K562 (cell line): ENCODE results near the gene ATP8B4. TPM values are rescaled to one million over a fixed set of nuclear protein-coding genes. Genes with fewer than 3 reads are reported as not detected.

Experiments used
- ATAC-seq: fragments of 200-7000 bp; cut with Tn5 transposase; 3 replicates; pipeline ENCODE4 v1.9.1; 2020; ENCODE audit warnings: moderate library complexity
- BruUV-seq: library from RNA; stranded (reverse); fragments of 400-500 nt; replicated peaks from 2 replicates; lab custom pipeline; 2021; lab: Mats Ljungman, UMichigan
- CTCF ChIA-PET: fragments of 300-600 bp; formaldehyde crosslinking; extraction: SDS; loops from one replicate; lab custom pipeline; 2021; ENCODE audit warnings: low intra/inter-chr PET ratio; lab: Yijun Ruan, JAX
- POLR2A ChIA-PET: fragments of 300-600, 350-650 bp; sonication (Branson Sonifier 250); formaldehyde crosslinking; extraction: SDS; loops from one replicate; lab custom pipeline; 2021; ENCODE audit warnings: antibody characterized with exemption, inconsistent platforms; lab: Yijun Ruan, JAX
- DNase-seq, 4 experiments: peaks; one replicate each; pipeline versions ENCODE4 v3.0.0 to v3.0.0-alpha.2; 2011 to 2018; ENCODE audit warnings: low spot score in 3 of 4, mixed read lengths in 3 of 4; ENCODE audit errors: extremely low read depth in 1 of 4
- FAIRE-seq: peaks from 2 replicates; lab custom pipeline; 2011; peaks lifted over from hg19 to GRCh38; lab: Jason Lieb, UNC
- H2AFZ ChIP-seq: 2 replicates; pipeline ENCODE4 v1.6.0; 2011; ENCODE audit warnings: low read depth, low read length, control low read depth, inconsistent platforms
- H3K27ac ChIP-seq: fragments of 200-600 bp; 3 replicates; pipeline ENCODE4 v1.8.0; 2011; ENCODE audit warnings: low read depth, mild to moderate bottlenecking, control low read depth, inconsistent platforms, low read length, moderate library complexity, mixed read lengths; ENCODE audit errors: extremely low read depth
- H3K27me3 ChIP-seq, 2 experiments: fragments of 300-600 bp in 1 of 2; 2 replicates in 1 of 2; 3 replicates in 1 of 2; pipeline versions ENCODE4 v1.6.0 to v1.8.0; 2011; ENCODE audit warnings: inconsistent platforms in 2 of 2, low read length in 2 of 2, mild to moderate bottlenecking in 1 of 2, mixed read lengths in 1 of 2, moderate library complexity in 1 of 2; ENCODE audit not compliant: control insufficient read depth in 2 of 2, insufficient read depth in 2 of 2
- H3K36me3 ChIP-seq: fragments of 300-600 bp; 3 replicates; pipeline ENCODE4 v1.8.0; 2011; ENCODE audit warnings: mild to moderate bottlenecking, low read length, inconsistent platforms; ENCODE audit not compliant: control insufficient read depth, insufficient read depth
- H3K4me1 ChIP-seq, 2 experiments: fragments of 200-600 bp in 1 of 2; replicated peaks in 1 of 2; 2 replicates in 1 of 2; 3 replicates in 1 of 2; pipeline versions ENCODE4 v1.5.1 to v1.8.0; 2011; ENCODE audit warnings: inconsistent platforms in 2 of 2, low read length in 2 of 2, mild to moderate bottlenecking in 1 of 2, mixed read lengths in 1 of 2, moderate library complexity in 1 of 2; ENCODE audit not compliant: control insufficient read depth in 2 of 2, insufficient read depth in 2 of 2
- H3K4me2 ChIP-seq: 2 replicates; pipeline ENCODE4 v1.6.1; 2011; ENCODE audit warnings: low read length, control low read depth, inconsistent platforms, mixed read lengths; ENCODE audit not compliant: insufficient read depth
- H3K4me3 ChIP-seq: fragments of 200-600 bp; sonication (generic), shearing (Covaris generic); 2 replicates; pipeline ENCODE4 v1.5.1; 2016; ENCODE audit warnings: control low read depth, inconsistent platforms
- H3K79me2 ChIP-seq: fragments of 200-600 bp; 3 replicates; pipeline ENCODE4 v1.8.0; 2011; ENCODE audit warnings: low read length, inconsistent platforms; ENCODE audit not compliant: control insufficient read depth, insufficient read depth
- H3K9ac ChIP-seq, 2 experiments: 2 replicates each; pipeline versions ENCODE4 v1.6.0 to v1.6.1; 2011; ENCODE audit warnings: low read depth in 2 of 2, low read length in 2 of 2, control low read depth in 1 of 2, inconsistent platforms in 1 of 2, mild to moderate bottlenecking in 1 of 2, mixed read lengths in 1 of 2; ENCODE audit not compliant: insufficient read depth in 1 of 2
- H3K9me1 ChIP-seq: one replicate; pipeline ENCODE4 v1.6.0; 2011; ENCODE audit warnings: inconsistent platforms, mild to moderate bottlenecking, low read length, moderate library complexity; ENCODE audit not compliant: control insufficient read depth, insufficient read depth
- H3K9me3 ChIP-seq: replicated peaks from 2 replicates; pipeline ENCODE4 v1.5.1; 2011; ENCODE audit warnings: low read depth, low read length, inconsistent platforms; ENCODE audit not compliant: control insufficient read depth, insufficient read depth
- H4K20me1 ChIP-seq: replicated peaks from 2 replicates; pipeline ENCODE4 v1.6.1; 2011; ENCODE audit warnings: low read length, inconsistent platforms, mixed read lengths; ENCODE audit not compliant: control insufficient read depth, insufficient read depth
- KAT2B ChIP-seq: IDR thresholded peaks from one replicate; pipeline ENCODE4 v1.6.1; 2012; ENCODE audit warnings: low read depth, mild to moderate bottlenecking, control low read depth, inconsistent platforms, low read length, moderate library complexity
- KLF10 ChIP-seq: fragments of 250-450 bp; sonication (Bioruptor Pico); IDR thresholded peaks from 2 replicates; pipeline ENCODE4 v1.6.1; 2021; ENCODE audit warnings: matching md5 sums
- MCM5 ChIP-seq: fragments of 450-650 bp; IDR thresholded peaks from 2 replicates; pipeline ENCODE4 v1.6.1; 2016; ENCODE audit warnings: low read depth
- MYNN ChIP-seq, 2 experiments: sonication (generic); formaldehyde crosslinking in 1 of 2; IDR thresholded peaks; 2 replicates each; pipeline versions ENCODE4 v1.5.0 to v1.6.1; 2016 to 2020; ENCODE audit warnings: antibody characterized with exemption in 1 of 2, missing genetic modification reagents in 1 of 2
- NELFE ChIP-seq: IDR thresholded peaks from 2 replicates; pipeline ENCODE4 v1.6.1; 2011; ENCODE audit warnings: mild to moderate bottlenecking; ENCODE audit not compliant: insufficient read depth, insufficient read length
- SMARCB1 ChIP-seq: IDR thresholded peaks from 2 replicates; pipeline ENCODE4 v1.6.1; 2011; ENCODE audit warnings: improper control_type of control experiment, low read depth; ENCODE audit not compliant: insufficient read length
- TAF9B ChIP-seq: fragments of 450-650 bp; IDR thresholded peaks from 2 replicates; pipeline ENCODE4 v1.6.1; 2018; ENCODE audit warnings: mild to moderate bottlenecking; ENCODE audit not compliant: partially characterized antibody
- TEAD4 ChIP-seq, 2 experiments: sonication (generic) in 1 of 2; formaldehyde crosslinking in 1 of 2; IDR thresholded peaks; 2 replicates each; pipeline versions ENCODE4 v1.6.1 to v1.8.0; 2012 to 2022; ENCODE audit warnings: borderline replicate concordance in 1 of 2, inconsistent platforms in 1 of 2, low read length in 1 of 2, mild to moderate bottlenecking in 1 of 2, missing genetic modification reagents in 1 of 2
- XRCC3 ChIP-seq: fragments of 450-650 bp; IDR thresholded peaks from 2 replicates; pipeline ENCODE4 v1.6.1; 2017; ENCODE audit warnings: mild to moderate bottlenecking, moderate library complexity
- WGBS: fragments of 100-300 bp; shearing (Covaris generic); methylation state at CpG from one replicate; pipeline ENCODE4 v1.1.6; 2016; ENCODE audit warnings: low coverage, mixed read lengths; ENCODE audit not compliant: insufficient coverage; ENCODE audit errors: missing lambda C conversion rate; 5-methylcytosine and 5-hydroxymethylcytosine counted together
- in situ Hi-C: fragments of 300-500 bp; cut with MboI; formaldehyde crosslinking; loops from 4 replicates; pipeline ENCODE4 v1.15.0; 2018; ENCODE audit warnings: inconsistent platforms, mixed read lengths
- intact Hi-C: fragments of 100-400 bp; cut with micrococcal nuclease; formaldehyde crosslinking; loops from 2 replicates; pipeline ENCODE4 v1.14.2; 2022
- polyA plus RNA-seq, 8 experiments: library from polyadenylated mRNA; depleted of rRNA in 4 of 8; stranded (reverse) in 5 of 8; unstranded in 3 of 8; fragments of >200 nt; fragmentation: Nextera tagmentation in 2 of 8; fragmentation: Illumina TruSeq in 1 of 8; extraction: Ambion mirVana in 2 of 8; extraction: Trizol in 1 of 8; gene quantifications; 2 replicates each; pipeline versions ENCODE4 v1.2.1 to v1.2.3, GENCODE V29; 2011 to 2014; ENCODE audit warnings: inconsistent platforms in 1 of 8, missing spikeins in 1 of 8
- total RNA-seq, 7 experiments: library from RNA; depleted of rRNA in 6 of 7; stranded (reverse); fragments of >200 nt in 6 of 7; fragmentation: Illumina TruSeq in 2 of 7; extraction: Trizol in 2 of 7; gene quantifications; 2 replicates each; pipeline versions ENCODE4 v1.2.1 to v1.2.3, GENCODE V29; 2011 to 2021; ENCODE audit warnings: low replicate concordance in 1 of 7
- TF ChIP-seq, protein P1 (sequence below): fragments of 250-450 bp; sonication (Bioruptor Pico); IDR thresholded peaks from 2 replicates; pipeline ENCODE4 v1.4.0; 2020; ENCODE audit warnings: mild to moderate bottlenecking

The ATP8B4 gene
- total and polyA plus RNA-seq, 9 of the 15 experiments (the other 6 are each of a cell fraction or from before 2014, with no cell fraction given) = 0.14 to 2.5 (median 0.44) TPM

DNA sequence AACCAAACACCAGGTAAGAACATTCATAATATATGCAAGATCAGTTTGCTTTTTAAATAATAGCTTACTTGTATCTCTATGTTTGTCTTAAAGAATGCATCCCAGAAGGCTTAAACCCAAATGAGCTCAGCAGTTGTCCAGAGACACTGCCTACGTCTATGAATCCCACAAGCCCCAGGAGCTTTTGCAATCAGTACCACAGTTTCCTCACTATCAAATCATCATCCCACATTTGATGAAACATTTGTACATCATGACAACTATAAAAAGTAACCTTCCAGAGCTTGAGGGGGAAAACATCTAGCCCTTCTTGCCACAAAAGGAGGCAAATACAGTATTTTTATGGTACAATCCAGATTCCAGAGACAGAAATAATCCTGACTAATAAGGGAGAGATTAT, 63.7 kb downstream of the ATP8B4 start:
- DNase-seq = no peak
- intact Hi-C loops = loop anchor here (5.0 kb wide), 1 partner anchor 92 kb away; no protein-coding TSS in a partner anchor
- 0% methylated on average over 1 of the region's 1 CpG for WGBS
- in situ Hi-C loops = no loop called here
- Histone ChIP-seq H3K4me3 (no peak overlapping the region), H3K27me3 (no peaks in the 10 kb centered on the region), H3K27ac (no peak overlapping the region), H3K9me3 (no peaks in the 10 kb centered on the region), H3K9ac (no peak overlapping the region), H3K9me1 (no peaks in the 10 kb centered on the region), H3K79me2 (no peaks in the 10 kb centered on the region), H2AFZ (no peak overlapping the region), H3K4me1 (peaks cover 0 to 11% of the 10 kb centered on the region in 2 experiments; a peak in 3 of 5 replicates), H4K20me1 (no peaks in the 10 kb centered on the region), H3K4me2 (no peak overlapping the region), H3K36me3 (no peaks in the 10 kb centered on the region)
- no peak for FAIRE-seq
- POLR2A ChIA-PET = no interaction called here
- TF ChIP-seq SMARCB1 = no peak
- no TSS peak for BruUV-seq
- CTCF ChIA-PET = interaction anchor here (0.6 kb wide), 1 partner anchor 79 kb away, joined by 3 read pairs; no protein-coding TSS in a partner anchor
- no peak for ATAC-seq

DNA sequence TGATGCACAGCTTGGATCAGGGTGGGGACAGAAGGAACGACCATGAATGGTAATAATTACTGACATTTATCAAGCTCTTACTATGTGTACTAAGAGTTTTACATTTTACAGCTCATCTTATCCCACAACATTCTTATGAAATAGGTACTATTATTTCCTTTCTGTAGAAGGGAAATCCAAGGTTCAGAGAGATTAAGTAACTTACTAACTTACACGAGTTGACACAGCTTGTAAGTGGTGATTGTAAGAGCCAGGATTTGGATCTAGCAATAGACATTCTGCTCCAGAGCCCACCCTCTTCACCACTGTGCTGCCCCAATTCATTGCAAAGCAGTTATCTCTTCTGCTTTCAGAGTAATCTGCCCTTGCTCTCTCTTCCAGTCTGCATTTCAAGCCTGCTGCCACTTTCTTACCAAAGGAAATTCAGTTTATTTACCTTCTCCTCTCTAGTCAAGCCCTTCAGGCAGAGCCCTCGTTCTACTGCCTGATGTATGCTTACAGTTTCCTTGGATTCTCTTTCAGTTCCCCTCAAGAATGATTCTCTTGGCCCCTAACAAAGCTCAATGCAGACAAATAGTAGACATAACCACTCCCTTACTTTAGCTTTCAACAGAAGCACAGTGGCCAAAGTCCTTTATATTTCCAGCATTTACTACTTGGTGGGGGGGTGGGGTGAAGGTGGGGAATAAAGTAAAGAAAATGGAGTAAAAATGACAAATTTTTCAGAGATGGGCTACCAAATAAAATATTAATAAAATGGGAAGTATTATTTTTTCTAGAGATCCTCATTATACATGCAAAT, 65.8 kb downstream of the ATP8B4 start:
- intact Hi-C loops = loop anchor here (5.0 kb wide), 1 partner anchor 176 kb away; no protein-coding TSS in a partner anchor
- H3K9me3 ChIP-seq = no peaks in the 10 kb centered on the region
- H3K4me2 ChIP-seq = no peak overlapping the region
- no peaks in the 10 kb centered on the region for H3K36me3 ChIP-seq
- FAIRE-seq (no peak), ATAC-seq (no peak), DNase-seq (no peak)
- POLR2A ChIA-PET = no interaction called here
- 0% methylated on average over 3 of the region's 3 CpGs for WGBS
- H4K20me1 ChIP-seq = no peaks in the 10 kb centered on the region
- H3K27me3 ChIP-seq = no peaks in the 10 kb centered on the region
- H3K27ac ChIP-seq = no peak overlapping the region
- no peak overlapping the region for H2AFZ ChIP-seq
- no peaks in the 10 kb centered on the region for H3K9me1 ChIP-seq
- H3K9ac ChIP-seq = no peak overlapping the region
- in situ Hi-C loops = no loop called here
- no peaks in the 10 kb centered on the region for H3K79me2 ChIP-seq
- H3K4me3 ChIP-seq = no peak overlapping the region
- BruUV-seq = no TSS peak
- H3K4me1 ChIP-seq = peaks cover 0 to 11% of the 10 kb centered on the region in 2 experiments; a peak in 3 of 5 replicates
- CTCF ChIA-PET = no interaction called here
- TF ChIP-seq MYNN (IDR thresholded peaks at IDR 0.05) (no peak), MYNN (CRISPR knock-in tag; IDR thresholded peaks at IDR 0.05) (no peak), TEAD4 (IDR thresholded peaks at IDR 0.05; ENCODE audit: low read length) (no peak), TEAD4 (CRISPR knock-in tag; IDR thresholded peaks at IDR 0.05; ENCODE audit: borderline replicate concordance) (no peak), MCM5 (no peak), NELFE (no peak), KAT2B (no peak), KLF10 (CRISPR knock-in tag) (no peak), XRCC3 (no peak), TAF9B (no peak)
- TF ChIP-seq, protein P1, sequence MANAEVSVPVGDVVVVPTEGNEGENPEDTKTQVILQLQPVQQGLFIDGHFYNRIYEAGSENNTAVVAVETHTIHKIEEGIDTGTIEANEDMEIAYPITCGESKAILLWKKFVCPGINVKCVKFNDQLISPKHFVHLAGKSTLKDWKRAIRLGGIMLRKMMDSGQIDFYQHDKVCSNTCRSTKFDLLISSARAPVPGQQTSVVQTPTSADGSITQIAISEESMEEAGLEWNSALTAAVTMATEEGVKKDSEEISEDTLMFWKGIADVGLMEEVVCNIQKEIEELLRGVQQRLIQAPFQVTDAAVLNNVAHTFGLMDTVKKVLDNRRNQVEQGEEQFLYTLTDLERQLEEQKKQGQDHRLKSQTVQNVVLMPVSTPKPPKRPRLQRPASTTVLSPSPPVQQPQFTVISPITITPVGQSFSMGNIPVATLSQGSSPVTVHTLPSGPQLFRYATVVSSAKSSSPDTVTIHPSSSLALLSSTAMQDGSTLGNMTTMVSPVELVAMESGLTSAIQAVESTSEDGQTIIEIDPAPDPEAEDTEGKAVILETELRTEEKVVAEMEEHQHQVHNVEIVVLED (CRISPR knock-in tag) = no peak
